ENCODE measurements around the gene IGFN1.
A peak's percentile ranks its signal among the peaks of the same experiment; 100 is the strongest.
"Not testable (repeated sequence)": the region's sequence is repeated elsewhere in the genome, so short reads cannot be mapped to it uniquely, and the experiment has no call there.

The IGFN1 gene

GRCh38 chr1:201218409-201218808, 27.8 kb downstream of the IGFN1 start:
- DNase-seq: peak; percentile 6 to 7

GRCh38 chr1:201219481-201220387, 29.1 kb downstream of the IGFN1 start:
- peak; percentile 4 to 6 for DNase-seq

- DNase-seq: peak in 1 of 2 experiments; percentile 4
These were observed 29.7 kb downstream of the IGFN1 start for GRCh38 chr1:201220388-201220715.

GRCh38 chr1:201221201-201221846, 30.7 kb downstream of the IGFN1 start:
- peak; percentile 7 to 15 for DNase-seq

- DNase-seq: peak; percentile 7 to 12
These were observed 31.5 kb downstream of the IGFN1 start for GRCh38 chr1:201222125-201222524.

- DNase-seq: peak; percentile 7 to 10
These were observed 33.4 kb downstream of the IGFN1 start for GRCh38 chr1:201223852-201224665.

GRCh38 chr1:201224666-201225370, 34.2 kb downstream of the IGFN1 start:
- DNase-seq: peak; percentile 8 to 9

GRCh38 chr1:201226178-201226514, 35.5 kb downstream of the IGFN1 start:
- DNase-seq: peak in 1 of 2 experiments; percentile 5

- DNase-seq: peak in 1 of 2 experiments; percentile 3
These were observed 36.4 kb downstream of the IGFN1 start for GRCh38 chr1:201226859-201227488.

- DNase-seq: peak; percentile 5 to 7
These were observed 37.7 kb downstream of the IGFN1 start for GRCh38 chr1:201228011-201228983.

GRCh38 chr1:201229095-201229494, 38.5 kb downstream of the IGFN1 start:
- DNase-seq: peak in 1 of 2 experiments; percentile 6

- DNase-seq: peak in 1 of 2 experiments; percentile 4
These were observed 39.4 kb downstream of the IGFN1 start for GRCh38 chr1:201229771-201230635.

GRCh38 chr1:201230676-201231075, 40.1 kb downstream of the IGFN1 start:
- DNase-seq: peak in 1 of 2 experiments; percentile 1

- DNase-seq: not testable (repeated sequence)
These were observed 49.0 kb downstream of the IGFN1 start for GRCh38 chr1:201239646-201240045.

- DNase-seq: no peak
These were observed 49.5 kb downstream of the IGFN1 start for GRCh38 chr1:201240171-201240570.

- no peak for DNase-seq
These were observed 51.1 kb downstream of the IGFN1 start for GRCh38 chr1:201241736-201242135.

- DNase-seq: no peak
These were observed 54.5 kb downstream of the IGFN1 start for GRCh38 chr1:201245082-201245481.

- DNase-seq: no peak
These were observed 58.3 kb downstream of the IGFN1 start for GRCh38 chr1:201248721-201249559.
